ENCODE data around the gene ALDH1L2. TPM values are rescaled to one million over a fixed set of nuclear protein-coding genes. Genes with fewer than 3 reads are reported as not detected.

The ALDH1L2 gene
- polyA plus RNA-seq, 2 of the 4 experiments (the other 2 are of a cell fraction), result 2.4 to 28.1 TPM

DNA sequence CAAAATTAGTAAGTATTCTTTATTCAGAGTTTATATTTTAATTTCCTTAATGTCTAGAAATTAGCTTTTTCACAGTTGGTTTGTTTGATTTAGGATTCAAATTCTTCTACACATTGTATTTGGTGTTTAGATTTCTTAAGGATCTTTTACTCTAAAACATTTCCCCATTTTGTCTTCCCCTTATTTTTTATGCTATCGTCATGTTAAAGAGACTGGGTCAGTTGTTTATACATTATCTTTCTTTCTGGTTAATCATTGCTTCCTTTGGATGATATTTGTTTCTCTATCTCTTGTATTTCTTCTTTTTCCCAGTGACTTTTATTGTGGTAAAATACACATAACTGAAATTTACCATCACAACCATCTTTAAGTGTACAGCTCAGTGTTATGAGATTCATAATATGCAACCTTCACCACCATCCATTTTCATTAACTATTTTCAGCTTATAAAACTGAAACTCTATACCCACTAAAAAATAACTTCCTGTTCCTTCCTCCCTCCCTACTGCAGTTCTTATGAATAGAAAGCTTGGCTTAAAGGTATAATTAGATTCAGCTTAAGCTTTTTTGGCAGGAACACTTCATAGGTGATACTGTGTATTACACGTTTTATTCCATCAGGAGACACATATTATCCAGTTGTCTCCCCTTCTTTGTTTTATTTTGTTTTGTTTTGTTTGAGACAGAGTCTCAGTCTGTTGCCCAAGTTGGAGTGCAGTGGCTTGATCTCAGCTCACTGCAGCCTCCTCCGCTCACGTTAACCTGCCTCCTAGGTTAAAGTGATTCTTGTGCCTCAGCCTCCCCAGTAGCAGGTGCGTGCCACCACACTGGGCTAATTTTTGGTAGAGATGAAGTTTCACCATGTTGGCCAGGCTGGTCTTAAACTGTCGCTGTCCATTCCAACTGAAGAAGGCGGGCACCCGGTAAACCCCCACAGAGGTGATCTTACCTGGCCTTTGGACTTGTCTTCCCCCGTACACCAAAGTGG is 53.1 kb downstream of the ALDH1L2 start:
- no peak for ATAC-seq
- TF ChIP-seq KDM5A (IDR thresholded peaks at IDR 0.05) (no peak), MAZ (IDR thresholded peaks at IDR 0.05; ENCODE audit: borderline replicate concordance, low read depth, low read length) (no peak), RFX5 (IDR thresholded peaks at IDR 0.05) (no peak)
- TF ChIP-seq, protein P1, sequence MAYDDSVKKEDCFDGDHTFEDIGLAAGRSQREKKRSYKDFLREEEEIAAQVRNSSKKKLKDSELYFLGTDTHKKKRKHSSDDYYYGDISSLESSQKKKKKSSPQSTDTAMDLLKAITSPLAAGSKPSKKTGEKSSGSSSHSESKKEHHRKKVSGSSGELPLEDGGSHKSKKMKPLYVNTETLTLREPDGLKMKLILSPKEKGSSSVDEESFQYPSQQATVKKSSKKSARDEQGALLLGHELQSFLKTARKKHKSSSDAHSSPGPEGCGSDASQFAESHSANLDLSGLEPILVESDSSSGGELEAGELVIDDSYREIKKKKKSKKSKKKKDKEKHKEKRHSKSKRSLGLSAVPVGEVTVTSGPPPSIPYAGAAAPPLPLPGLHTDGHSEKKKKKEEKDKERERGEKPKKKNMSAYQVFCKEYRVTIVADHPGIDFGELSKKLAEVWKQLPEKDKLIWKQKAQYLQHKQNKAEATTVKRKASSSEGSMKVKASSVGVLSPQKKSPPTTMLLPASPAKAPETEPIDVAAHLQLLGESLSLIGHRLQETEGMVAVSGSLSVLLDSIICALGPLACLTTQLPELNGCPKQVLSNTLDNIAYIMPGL (CRISPR knock-in tag; IDR thresholded peaks at IDR 0.05; ENCODE audit: borderline replicate concordance), result no peak
- TF ChIP-seq, protein P2, sequence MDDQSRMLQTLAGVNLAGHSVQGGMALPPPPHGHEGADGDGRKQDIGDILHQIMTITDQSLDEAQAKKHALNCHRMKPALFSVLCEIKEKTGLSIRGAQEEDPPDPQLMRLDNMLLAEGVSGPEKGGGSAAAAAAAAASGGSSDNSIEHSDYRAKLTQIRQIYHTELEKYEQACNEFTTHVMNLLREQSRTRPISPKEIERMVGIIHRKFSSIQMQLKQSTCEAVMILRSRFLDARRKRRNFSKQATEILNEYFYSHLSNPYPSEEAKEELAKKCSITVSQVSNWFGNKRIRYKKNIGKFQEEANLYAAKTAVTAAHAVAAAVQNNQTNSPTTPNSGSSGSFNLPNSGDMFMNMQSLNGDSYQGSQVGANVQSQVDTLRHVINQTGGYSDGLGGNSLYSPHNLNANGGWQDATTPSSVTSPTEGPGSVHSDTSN (IDR thresholded peaks at IDR 0.05), result no peak

DNA sequence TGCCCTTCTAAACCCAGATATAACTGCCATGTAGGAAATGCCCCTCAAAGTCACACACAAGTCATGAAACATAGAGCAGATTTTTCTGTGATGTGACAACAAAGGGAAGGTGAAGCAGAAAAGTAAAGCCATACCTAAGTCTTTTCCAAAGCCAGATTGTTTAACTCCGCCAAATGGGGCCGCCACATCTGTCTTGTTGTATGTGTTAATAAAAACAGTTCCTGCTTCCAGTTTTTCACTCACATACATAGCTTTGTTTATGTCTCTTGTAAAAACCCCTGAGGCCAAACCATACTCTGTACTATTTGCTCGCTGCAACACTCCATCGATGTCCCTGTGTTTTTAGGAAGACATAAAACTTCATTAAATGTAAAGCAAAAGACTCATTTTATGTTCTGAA is 57.8 kb downstream of the ALDH1L2 start:
- 91% methylated on average over 4 of the region's 4 CpGs for WGBS (ENCODE audit: missing lambda C conversion rate)
- H3K4me3 ChIP-seq, result no peak overlapping the region
- no peaks in the 10 kb centered on the region for H3K9me3 ChIP-seq
- no peak for DNase-seq (ENCODE audit: low read depth in 1 of 2, low spot score in 1 of 2)
- no peak for TF ChIP-seq ZSCAN20 (CRISPR knock-in tag; IDR thresholded peaks at IDR 0.05)
- TF ChIP-seq RCOR1 (IDR thresholded peaks at IDR 0.05; ENCODE audit: low read depth, low read length), result no peak
- TF ChIP-seq HEYL (CRISPR knock-in tag; IDR thresholded peaks at IDR 0.05), result no peak
- TF ChIP-seq CHD4 (IDR thresholded peaks at IDR 0.05; ENCODE audit: borderline replicate concordance), result no peak
- no peak for TF ChIP-seq SREBF2 (IDR thresholded peaks at IDR 0.05)
- TF ChIP-seq GATA3 (IDR thresholded peaks at IDR 0.05; ENCODE audit: borderline replicate concordance), result no peak
- TF ChIP-seq JUNB (IDR thresholded peaks at IDR 0.05), result no peak
- no peak for TF ChIP-seq KDM1A (IDR thresholded peaks at IDR 0.05; ENCODE audit: low read depth)
- no peak for TF ChIP-seq CHD2 (IDR thresholded peaks at IDR 0.05; ENCODE audit: low read length, partially characterized antibody)
- TF ChIP-seq RNF2 (IDR thresholded peaks at IDR 0.05; ENCODE audit: borderline replicate concordance, low read depth), result no peak
- no peak for TF ChIP-seq FOSB (CRISPR knock-in tag; IDR thresholded peaks at IDR 0.05)
- TF ChIP-seq, protein P3, sequence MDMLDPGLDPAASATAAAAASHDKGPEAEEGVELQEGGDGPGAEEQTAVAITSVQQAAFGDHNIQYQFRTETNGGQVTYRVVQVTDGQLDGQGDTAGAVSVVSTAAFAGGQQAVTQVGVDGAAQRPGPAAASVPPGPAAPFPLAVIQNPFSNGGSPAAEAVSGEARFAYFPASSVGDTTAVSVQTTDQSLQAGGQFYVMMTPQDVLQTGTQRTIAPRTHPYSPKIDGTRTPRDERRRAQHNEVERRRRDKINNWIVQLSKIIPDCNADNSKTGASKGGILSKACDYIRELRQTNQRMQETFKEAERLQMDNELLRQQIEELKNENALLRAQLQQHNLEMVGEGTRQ (IDR thresholded peaks at IDR 0.05), result no peak
- no peak for TF ChIP-seq FOSL2 (IDR thresholded peaks at IDR 0.05)
- no peak for TF ChIP-seq FOSL2 (CRISPR knock-in tag; IDR thresholded peaks at IDR 0.05)
- ATAC-seq, result no peak
- no peak for FAIRE-seq
- ChIA-PET POLR2A (no interaction called here), CTCF (interaction anchor here (1.3 kb wide), 1 partner anchor 645 kb away, joined by 4 read pairs; no protein-coding TSS in a partner anchor)
- H3K27ac ChIP-seq, result no peak overlapping the region
- no peak overlapping the region for H3K4me2 ChIP-seq
- peaks cover 6% of the 10 kb centered on the region; the same call in 1 of the 3 replicates for H3K4me1 ChIP-seq

More for the DNA sequence above, 53.1 kb downstream of the ALDH1L2 start:
- H3K4me1 ChIP-seq, result peaks cover 6% of the 10 kb centered on the region; the same call in 1 of the 3 replicates
- no peak overlapping the region for H3K4me3 ChIP-seq
- peak overlapping the region; percentile 13; the same call in 1 of the 3 replicates for H3K4me2 ChIP-seq
- CTCF ChIA-PET, result interaction anchor here (1.0 to 2.6 kb wide), 2 partner anchors 22 to 650 kb away, joined by 4 to 9 read pairs; no protein-coding TSS in a partner anchor
- peak; percentile 95 for FAIRE-seq
- POLR2A ChIA-PET, result no interaction called here
- H3K27ac ChIP-seq, result no peak overlapping the region
- no peaks in the 10 kb centered on the region for H3K9me3 ChIP-seq
- WGBS (ENCODE audit: missing lambda C conversion rate), result 88% methylated on average over 9 of the region's 9 CpGs
- DNase-seq (ENCODE audit: low read depth in 1 of 2, low spot score in 1 of 2), result no peak
